DOHH2 (cell line): Measurements from ENCODE around the gene FTO.

Experiments
- H3F3A ChIP-seq: fragments of 200-600 bp; sonication (generic), shearing (Covaris generic); 2 replicates; pipeline ENCODE4 v1.6.0; 2016; ENCODE audit warnings: antibody characterized with exemption, mild to moderate bottlenecking; ENCODE audit not compliant: control insufficient read depth, insufficient read depth
- H3K27ac ChIP-seq: fragments of 200-600 bp; sonication (generic); 2 replicates; pipeline ENCODE4 v1.5.1; 2014; ENCODE audit warnings: low read depth, mild to moderate bottlenecking, low read length, moderate library complexity
- H3K27me3 ChIP-seq: fragments of 200-600 bp; sonication (generic); 2 replicates; pipeline ENCODE4 v1.6.1; 2014; ENCODE audit warnings: mild to moderate bottlenecking, low read length, mixed read lengths; ENCODE audit not compliant: control insufficient read depth
- H3K36me3 ChIP-seq: fragments of 200-600 bp; sonication (generic); 2 replicates; pipeline ENCODE4 v1.6.1; 2014; ENCODE audit warnings: mild to moderate bottlenecking, low read length, moderate library complexity, mixed read lengths; ENCODE audit not compliant: control insufficient read depth
- H3K4me1 ChIP-seq: fragments of 200-600 bp; sonication (generic); 2 replicates; pipeline ENCODE4 v1.6.1; 2014; ENCODE audit warnings: mild to moderate bottlenecking, low read length, mixed read lengths; ENCODE audit not compliant: control insufficient read depth
- H3K4me2 ChIP-seq: fragments of 200-600 bp; sonication (generic); 2 replicates; pipeline ENCODE4 v1.6.0; 2014; ENCODE audit warnings: mild to moderate bottlenecking, low read length, moderate library complexity
- H3K4me3 ChIP-seq: fragments of 200-600 bp; sonication (generic); 2 replicates; pipeline ENCODE4 v1.5.1; 2014; ENCODE audit warnings: mild to moderate bottlenecking, low read length, mixed read lengths
- H3K79me2 ChIP-seq: fragments of 200-600 bp; sonication (generic); 2 replicates; pipeline ENCODE4 v1.6.1; 2014; ENCODE audit warnings: mild to moderate bottlenecking, low read length, mixed read lengths; ENCODE audit not compliant: control insufficient read depth
- H3K9me2 ChIP-seq: fragments of 200-600 bp; sonication (generic); replicated peaks from 2 replicates; pipeline ENCODE4 v1.6.1; 2014; ENCODE audit warnings: mild to moderate bottlenecking, low read length, mixed read lengths; ENCODE audit not compliant: control insufficient read depth
- H3K9me3 ChIP-seq: fragments of 200-600 bp; sonication (generic); 2 replicates; pipeline ENCODE4 v1.6.1; 2014; ENCODE audit warnings: antibody characterized with exemption, low read length, mixed read lengths; ENCODE audit not compliant: control insufficient read depth, insufficient read depth
- H4K20me1 ChIP-seq: fragments of 200-600 bp; sonication (generic); 2 replicates; pipeline ENCODE4 v1.6.0; 2014; ENCODE audit warnings: low read depth, mild to moderate bottlenecking, antibody characterized with exemption, low read length, moderate library complexity; ENCODE audit not compliant: control insufficient read depth, insufficient read depth
- EZH2phosphoT487 ChIP-seq: fragments of 200-600 bp; sonication (generic); IDR thresholded peaks from 2 replicates; pipeline ENCODE4 v1.6.1; 2017; ENCODE audit warnings: borderline replicate concordance, mild to moderate bottlenecking, antibody characterized with exemption, low read length, moderate library complexity, mixed read lengths
- TF ChIP-seq, protein P1 (sequence below): fragments of 200-600 bp; sonication (generic); IDR thresholded peaks from one replicate; pipeline ENCODE4 v1.5.1; 2014; ENCODE audit warnings: antibody characterized with exemption, mild to moderate bottlenecking, low read depth, low read length; ENCODE audit not compliant: poor library complexity, severe bottlenecking

FTO gene

DNA sequence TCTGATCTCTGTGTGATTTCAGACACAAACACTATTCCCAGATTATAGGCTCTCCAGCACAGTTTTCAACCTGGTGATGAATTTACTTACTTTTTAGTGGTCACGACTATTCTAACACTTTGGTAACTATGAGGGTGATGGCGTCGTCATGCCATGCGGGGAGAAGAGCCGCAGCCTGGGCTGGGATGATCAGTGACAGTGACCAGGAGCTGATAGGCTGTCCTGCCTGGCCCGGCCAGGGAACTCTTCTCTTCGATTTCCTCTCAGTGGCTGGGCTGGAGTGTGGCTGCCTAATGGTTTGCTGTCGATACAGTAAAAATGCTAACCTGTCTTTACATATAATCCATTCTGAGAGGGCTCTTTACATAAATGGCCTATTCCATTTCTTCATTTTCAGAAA lies 469.5 kb downstream of the FTO start:
- Histone ChIP-seq H3K9me2 (no peaks in the 10 kb centered on the region), H3K4me3 (no peak overlapping the region), H3K79me2 (no peaks in the 10 kb centered on the region), H3K36me3 (no peaks in the 10 kb centered on the region), H3K27me3 (no peaks in the 10 kb centered on the region; the same call in 1 of the 2 replicates), H3K4me2 (no peak overlapping the region), H3K4me1 (no peaks in the 10 kb centered on the region), H3K27ac (no peak overlapping the region), H3F3A (no peaks in the 10 kb centered on the region), H3K9me3 (no peaks in the 10 kb centered on the region), H4K20me1 (no peaks in the 10 kb centered on the region)
- no peak for TF ChIP-seq EZH2phosphoT487
- TF ChIP-seq, protein P1, sequence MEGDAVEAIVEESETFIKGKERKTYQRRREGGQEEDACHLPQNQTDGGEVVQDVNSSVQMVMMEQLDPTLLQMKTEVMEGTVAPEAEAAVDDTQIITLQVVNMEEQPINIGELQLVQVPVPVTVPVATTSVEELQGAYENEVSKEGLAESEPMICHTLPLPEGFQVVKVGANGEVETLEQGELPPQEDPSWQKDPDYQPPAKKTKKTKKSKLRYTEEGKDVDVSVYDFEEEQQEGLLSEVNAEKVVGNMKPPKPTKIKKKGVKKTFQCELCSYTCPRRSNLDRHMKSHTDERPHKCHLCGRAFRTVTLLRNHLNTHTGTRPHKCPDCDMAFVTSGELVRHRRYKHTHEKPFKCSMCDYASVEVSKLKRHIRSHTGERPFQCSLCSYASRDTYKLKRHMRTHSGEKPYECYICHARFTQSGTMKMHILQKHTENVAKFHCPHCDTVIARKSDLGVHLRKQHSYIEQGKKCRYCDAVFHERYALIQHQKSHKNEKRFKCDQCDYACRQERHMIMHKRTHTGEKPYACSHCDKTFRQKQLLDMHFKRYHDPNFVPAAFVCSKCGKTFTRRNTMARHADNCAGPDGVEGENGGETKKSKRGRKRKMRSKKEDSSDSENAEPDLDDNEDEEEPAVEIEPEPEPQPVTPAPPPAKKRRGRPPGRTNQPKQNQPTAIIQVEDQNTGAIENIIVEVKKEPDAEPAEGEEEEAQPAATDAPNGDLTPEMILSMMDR = no peak

DNA sequence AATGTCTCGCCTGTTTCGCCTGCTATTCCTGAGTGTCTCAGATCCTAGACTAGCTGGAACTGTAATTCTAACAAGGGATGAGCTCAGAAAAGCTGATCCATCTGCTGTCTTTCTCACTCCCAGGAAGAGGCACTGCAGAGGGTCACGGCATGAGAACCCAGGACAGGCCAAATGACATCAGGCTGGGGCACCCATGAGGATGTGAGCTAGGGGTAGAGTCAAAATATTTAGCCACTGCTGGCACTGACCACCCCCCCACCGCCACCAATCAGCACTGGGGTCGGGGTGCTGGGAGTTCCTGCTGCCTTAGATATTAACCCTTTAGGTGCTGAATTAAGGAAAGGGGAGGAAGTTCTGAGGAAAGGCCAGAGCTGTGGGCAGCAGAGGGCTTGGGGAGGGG lies 470.2 kb downstream of the FTO start:
- Histone ChIP-seq H3K27ac (no peak overlapping the region), H4K20me1 (no peaks in the 10 kb centered on the region), H3K4me2 (no peak overlapping the region), H3K36me3 (no peaks in the 10 kb centered on the region), H3F3A (no peaks in the 10 kb centered on the region), H3K4me1 (no peaks in the 10 kb centered on the region), H3K79me2 (no peaks in the 10 kb centered on the region), H3K9me3 (no peaks in the 10 kb centered on the region), H3K4me3 (no peak overlapping the region), H3K27me3 (no peaks in the 10 kb centered on the region; the same call in 1 of the 2 replicates), H3K9me2 (no peaks in the 10 kb centered on the region)
- TF ChIP-seq, protein P1 = no peak
- no peak for TF ChIP-seq EZH2phosphoT487

DNA sequence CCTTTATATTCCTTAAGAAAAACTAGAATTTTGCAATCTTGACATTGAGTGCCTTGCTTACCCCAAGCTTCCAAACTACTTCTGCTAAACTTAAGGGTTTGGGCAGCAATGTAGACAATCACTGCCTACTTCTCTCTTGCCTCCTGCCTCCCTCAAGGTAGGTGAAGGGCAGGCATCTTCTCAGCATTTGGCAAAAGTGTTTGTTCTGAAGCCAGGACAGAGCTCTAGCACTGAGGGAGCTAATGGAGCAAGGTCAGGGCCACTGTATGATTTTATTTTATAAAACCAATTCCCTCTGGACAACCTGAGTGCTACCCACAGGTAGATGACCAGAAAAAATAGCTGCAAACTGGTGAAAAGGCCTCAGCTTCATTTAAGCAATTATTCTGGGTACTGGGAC lies 470.8 kb downstream of the FTO start:
- Histone ChIP-seq H4K20me1 (no peaks in the 10 kb centered on the region), H3K4me2 (no peak overlapping the region), H3K27me3 (no peaks in the 10 kb centered on the region; the same call in 1 of the 2 replicates), H3K9me3 (no peaks in the 10 kb centered on the region), H3K79me2 (no peaks in the 10 kb centered on the region), H3K36me3 (no peaks in the 10 kb centered on the region), H3F3A (no peaks in the 10 kb centered on the region), H3K9me2 (no peaks in the 10 kb centered on the region), H3K4me1 (no peaks in the 10 kb centered on the region), H3K27ac (no peak overlapping the region), H3K4me3 (no peak overlapping the region)
- TF ChIP-seq, protein P1 = no peak
- TF ChIP-seq EZH2phosphoT487 = no peak
